ENCODE results near the gene C11orf21. TPM values are rescaled to one million over a fixed set of nuclear protein-coding genes. Genes with fewer than 3 reads are reported as not detected.

C11orf21 gene
- total RNA-seq, 4 donors from 2014 or later = 1.1 to 9.9 (median 1.3) TPM; not detected in 1

DNA sequence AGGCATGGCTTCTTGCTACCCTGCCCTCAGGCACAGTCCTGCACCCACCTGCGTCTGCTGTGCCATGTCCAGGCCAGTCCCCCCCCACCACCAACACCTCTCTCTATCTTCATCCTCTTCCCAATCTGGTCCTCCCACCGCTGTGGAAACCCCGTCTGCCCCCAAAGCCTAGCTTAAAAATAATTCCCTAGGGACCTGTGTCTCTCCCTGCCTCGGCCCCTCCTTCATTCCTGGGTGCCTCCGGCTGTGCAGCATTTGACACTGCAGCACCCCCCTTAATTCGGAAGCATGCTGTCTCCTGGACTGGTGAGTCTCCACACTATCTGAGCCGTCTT is 28.8 kb downstream of the C11orf21 start:
- Histone ChIP-seq H3K4me1 (peaks cover 0 to 33% (median 17%) of the 10 kb centered on the region in 4 donors), H3K9me3 (no peaks in the 10 kb centered on the region), H3K36me3 (no peaks in the 10 kb centered on the region), H3K27ac (no peak overlapping the region), H3K4me3 (no peak overlapping the region), H3K27me3 (peaks cover 0 to 16% of the 10 kb centered on the region in 2 donors)
- no peak for TF ChIP-seq POLR2A (IDR thresholded peaks at IDR 0.05)
- DNase-seq = peak in 2 of 3 donors; percentile 3 to 27

DNA sequence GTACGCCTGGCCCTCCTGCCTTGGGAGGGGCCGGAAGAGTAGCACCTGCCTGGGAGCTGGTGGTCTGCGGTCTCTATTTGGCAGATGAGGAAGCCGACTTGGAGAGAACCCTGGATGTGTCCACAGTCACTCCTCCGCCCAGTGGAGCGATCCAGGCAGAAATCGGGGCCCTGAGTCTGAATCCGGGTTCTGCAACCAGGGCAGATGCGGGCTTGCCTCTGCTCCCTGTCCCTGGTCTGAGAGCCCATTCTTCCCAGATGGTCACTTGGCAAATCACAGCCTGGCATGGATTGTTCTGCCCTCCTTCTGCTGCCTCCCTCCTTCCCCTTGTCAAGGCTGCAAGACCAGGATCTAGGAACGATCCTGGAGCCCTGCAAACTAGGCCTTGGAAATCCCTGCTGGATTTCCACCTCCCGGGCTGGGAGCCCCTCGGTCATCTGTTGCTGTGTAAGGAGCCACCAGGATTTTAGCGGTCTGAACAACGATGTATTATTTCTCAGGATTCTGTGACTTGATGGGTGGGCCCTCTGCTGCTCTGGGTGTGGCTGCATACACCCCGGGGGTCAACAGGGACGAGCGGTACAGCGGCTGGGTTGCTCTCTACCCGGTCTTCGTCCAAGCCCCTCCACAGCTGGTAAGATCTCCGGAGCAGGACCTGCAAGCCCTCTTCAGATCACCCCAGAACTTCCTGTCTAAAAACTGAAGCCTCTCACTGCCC is 29.3 kb downstream of the C11orf21 start:
- Histone ChIP-seq H3K27ac (no peak overlapping the region), H3K9me3 (no peaks in the 10 kb centered on the region), H3K36me3 (no peaks in the 10 kb centered on the region), H3K27me3 (peaks cover 0 to 16% of the 10 kb centered on the region in 2 donors), H3K4me1 (peaks cover 0 to 36% (median 17%) of the 10 kb centered on the region in 4 donors), H3K4me3 (no peak overlapping the region)
- peak in 2 of 3 donors; percentile 6 to 48 for DNase-seq
- TF ChIP-seq, protein P1, sequence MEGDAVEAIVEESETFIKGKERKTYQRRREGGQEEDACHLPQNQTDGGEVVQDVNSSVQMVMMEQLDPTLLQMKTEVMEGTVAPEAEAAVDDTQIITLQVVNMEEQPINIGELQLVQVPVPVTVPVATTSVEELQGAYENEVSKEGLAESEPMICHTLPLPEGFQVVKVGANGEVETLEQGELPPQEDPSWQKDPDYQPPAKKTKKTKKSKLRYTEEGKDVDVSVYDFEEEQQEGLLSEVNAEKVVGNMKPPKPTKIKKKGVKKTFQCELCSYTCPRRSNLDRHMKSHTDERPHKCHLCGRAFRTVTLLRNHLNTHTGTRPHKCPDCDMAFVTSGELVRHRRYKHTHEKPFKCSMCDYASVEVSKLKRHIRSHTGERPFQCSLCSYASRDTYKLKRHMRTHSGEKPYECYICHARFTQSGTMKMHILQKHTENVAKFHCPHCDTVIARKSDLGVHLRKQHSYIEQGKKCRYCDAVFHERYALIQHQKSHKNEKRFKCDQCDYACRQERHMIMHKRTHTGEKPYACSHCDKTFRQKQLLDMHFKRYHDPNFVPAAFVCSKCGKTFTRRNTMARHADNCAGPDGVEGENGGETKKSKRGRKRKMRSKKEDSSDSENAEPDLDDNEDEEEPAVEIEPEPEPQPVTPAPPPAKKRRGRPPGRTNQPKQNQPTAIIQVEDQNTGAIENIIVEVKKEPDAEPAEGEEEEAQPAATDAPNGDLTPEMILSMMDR (IDR thresholded peaks at IDR 0.05) = no peak
- TF ChIP-seq POLR2A (IDR thresholded peaks at IDR 0.05) = no peak

DNA sequence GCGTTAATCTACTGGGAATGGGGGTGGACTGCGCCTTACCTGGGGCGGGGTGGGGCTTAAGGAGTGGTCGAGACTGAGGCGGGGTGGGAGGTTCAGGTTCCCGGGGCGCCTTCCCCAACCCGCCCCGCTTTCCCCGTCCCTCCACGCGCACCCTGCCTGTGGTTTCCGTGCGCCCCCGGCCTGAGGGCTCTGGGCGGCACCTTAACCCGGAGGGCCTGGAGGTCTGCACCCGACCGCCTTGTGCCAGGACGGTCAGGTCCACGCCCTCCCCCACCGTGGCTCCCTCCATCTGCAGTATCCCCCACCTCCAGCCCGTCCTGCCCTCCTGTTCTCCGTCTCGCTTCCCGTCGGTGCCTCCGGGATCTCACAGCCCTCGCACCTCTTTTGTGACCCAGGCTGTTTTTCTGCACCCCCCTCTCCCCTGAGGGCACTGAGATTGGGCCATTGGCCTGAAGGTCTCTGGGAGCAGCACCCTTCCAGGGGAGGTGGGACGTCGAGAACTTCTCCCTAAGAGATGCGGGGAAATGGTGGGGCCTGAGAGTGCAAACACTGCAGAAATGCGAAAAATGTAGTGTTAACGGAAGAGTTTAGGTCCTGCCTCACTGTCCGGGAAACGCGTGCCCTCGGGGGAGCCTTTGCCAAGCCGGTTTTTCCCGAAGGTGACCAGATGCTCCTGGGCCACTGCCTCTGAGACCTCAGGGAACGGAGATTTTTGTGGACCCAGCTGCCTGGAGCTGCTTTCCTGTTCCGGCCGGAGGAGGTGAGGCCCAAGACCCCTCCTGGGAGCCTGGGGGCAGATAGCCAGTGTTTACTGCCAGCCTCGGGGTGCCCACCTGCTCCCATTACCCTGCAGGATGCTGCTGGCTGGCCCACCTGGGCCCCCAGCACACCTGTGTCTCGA is 30.1 kb downstream of the C11orf21 start:
- peak in 2 of 3 donors; percentile 9 to 39 for DNase-seq
- Histone ChIP-seq H3K27me3 (peaks cover 0 to 16% of the 10 kb centered on the region in 2 donors), H3K9me3 (no peaks in the 10 kb centered on the region), H3K36me3 (no peaks in the 10 kb centered on the region), H3K4me1 (peaks cover 0 to 36% (median 18%) of the 10 kb centered on the region in 4 donors), H3K4me3 (peak overlapping the region in 2 of 4 donors; percentile 65 to 68), H3K27ac (no peak overlapping the region)
- TF ChIP-seq, protein P1 (IDR thresholded peaks at IDR 0.05) = no peak
- TF ChIP-seq POLR2A (IDR thresholded peaks at IDR 0.05) = no peak

DNA sequence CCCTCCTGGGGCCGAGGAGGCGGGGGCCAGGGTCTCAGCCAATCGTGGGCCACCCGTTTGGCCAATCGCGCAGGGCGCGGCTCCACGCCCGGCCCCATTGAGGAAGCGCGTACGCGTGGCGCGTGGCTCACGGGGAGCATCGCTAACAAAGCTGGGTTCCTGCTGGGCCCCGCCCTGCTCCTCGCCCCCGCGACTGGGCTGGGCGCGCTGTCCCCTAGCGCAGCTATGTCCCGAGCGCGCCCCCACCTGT is 30.7 kb downstream of the C11orf21 start:
- no peaks in the 10 kb centered on the region for H3K9me3 ChIP-seq
- no peaks in the 10 kb centered on the region for H3K36me3 ChIP-seq
- DNase-seq = peak; percentile 14 to 64 (median 62)
- peaks cover 0 to 36% (median 19%) of the 10 kb centered on the region in 4 donors for H3K4me1 ChIP-seq
- TF ChIP-seq POLR2A (IDR thresholded peaks at IDR 0.05) = no peak
- TF ChIP-seq, protein P1 (IDR thresholded peaks at IDR 0.05) = no peak
- H3K27me3 ChIP-seq = peaks cover 0 to 16% of the 10 kb centered on the region in 2 donors
- peak overlapping the region in 1 of 4 donors; percentile 86 for H3K27ac ChIP-seq
- H3K4me3 ChIP-seq = peak overlapping the region in 2 of 4 donors; percentile 65 to 68

DNA sequence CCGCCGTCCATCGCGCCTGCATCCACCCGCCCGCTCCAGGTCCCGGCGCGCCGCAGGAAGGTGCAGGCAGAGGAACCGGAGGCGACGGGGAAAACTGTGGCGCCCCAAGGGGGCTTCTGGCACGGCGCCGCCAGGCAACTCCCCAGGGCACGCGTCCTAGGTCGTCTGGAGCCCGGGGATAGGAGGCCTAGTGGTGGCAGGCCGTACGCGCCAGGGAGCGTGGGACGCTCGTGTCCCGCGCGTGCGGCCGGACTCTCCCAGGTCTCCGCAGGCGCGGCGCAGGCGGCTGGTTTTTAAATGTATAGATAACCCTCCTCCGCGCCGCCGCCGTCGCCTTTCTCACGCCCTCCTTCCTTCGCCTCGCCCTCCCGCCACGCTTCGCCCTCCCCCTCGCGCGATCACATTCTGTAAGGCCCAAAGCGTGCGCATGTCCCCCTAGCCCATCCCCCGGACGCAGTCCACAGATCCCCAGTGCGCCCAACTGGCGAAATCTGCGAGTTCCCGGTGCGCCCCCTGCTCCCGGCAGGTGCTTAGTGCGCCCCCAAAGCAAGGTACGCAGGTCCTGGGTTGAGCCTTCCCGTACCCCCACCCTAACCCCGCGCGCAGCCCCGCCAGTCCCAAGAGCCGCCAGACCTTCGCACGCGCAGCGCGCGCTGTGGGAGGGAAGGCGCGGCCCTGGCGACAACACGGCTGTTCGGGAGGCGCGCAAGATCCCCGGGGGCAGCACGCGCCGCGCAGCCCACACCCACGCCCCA is 31.2 kb downstream of the C11orf21 start, which contains the start of gene ASCL2:
TSS of gene ASCL2 (minus strand) at position 267 of the 755 bp plus-strand sequence. CDS start at position 11, 256 bp downstream.
- peaks cover 0 to 36% (median 22%) of the 10 kb centered on the region in 4 donors for H3K4me1 ChIP-seq
- peak within 1 kb of the TSS; percentile 54 to 86 (median 66) for H3K27ac ChIP-seq
- H3K4me3 ChIP-seq = peak within 1 kb of the TSS; percentile 46 to 68 (median 64)
- peaks cover 0 to 16% of the 10 kb centered on the region in 2 donors for H3K27me3 ChIP-seq
- no peak for TF ChIP-seq POLR2A (IDR thresholded peaks at IDR 0.05)
- TF ChIP-seq, protein P1 (IDR thresholded peaks at IDR 0.05) = no peak
- H3K36me3 ChIP-seq = no peaks in the 10 kb centered on the region
- H3K9me3 ChIP-seq = no peaks in the 10 kb centered on the region
- peak; percentile 14 to 59 (median 48) for DNase-seq
